Stimulated activated naive CD8-positive, alpha-beta T cell treated with anti-CD3 and anti-CD28 coated beads, Interleukin-15, amount 100 ng/mL, for 72 hours (primary cell): ENCODE data around the gene SYNGR3.
"Not testable (repeated sequence)": the region's sequence is repeated elsewhere in the genome, so short reads cannot be mapped to it uniquely, and the experiment has no call there.

Source experiments
- ATAC-seq: fragments of 150-1000 bp; cut with Tn5 transposase; 2 replicates; pipeline ENCODE4 v1.10.0; 2021; ENCODE audit warnings: mild to moderate bottlenecking, moderate library complexity
- DNase-seq, 2 donors: peaks; one replicate each; pipeline ENCODE4 v3.0.0; 2021 to 2022
- H3K27ac Mint-ChIP-seq, 2 donors: one replicate each; pipeline ENCODE4 v1.8.0; 2022; ENCODE audit warnings: mild to moderate bottlenecking in 2 of 2, mixed read lengths in 2 of 2, moderate library complexity in 2 of 2
- H3K27me3 Mint-ChIP-seq: one replicate; pipeline ENCODE4 v1.8.0; 2022; ENCODE audit warnings: mixed read lengths
- H3K4me1 Mint-ChIP-seq: one replicate; pipeline ENCODE4 v1.8.0; 2022; ENCODE audit warnings: mild to moderate bottlenecking, mixed read lengths
- H3K4me3 Mint-ChIP-seq, 2 donors: one replicate each; pipeline ENCODE4 v1.8.0; 2022; ENCODE audit warnings: mild to moderate bottlenecking in 2 of 2, mixed read lengths in 2 of 2, moderate library complexity in 1 of 2
- H3K9me3 Mint-ChIP-seq, 2 donors: one replicate each; pipeline ENCODE4 v1.8.0; 2022; ENCODE audit warnings: mixed read lengths in 2 of 2

Gene SYNGR3

GRCh38 chr16:1953734-1954133, 36.0 kb upstream of the SYNGR3 start:
- H3K27me3 Mint-ChIP-seq = no peaks in the 10 kb centered on the region
- DNase-seq (no peak), ATAC-seq (no peak)
- no peaks in the 10 kb centered on the region for H3K9me3 Mint-ChIP-seq
- H3K4me3 Mint-ChIP-seq = no peak overlapping the region
- peaks cover 8% of the 10 kb centered on the region for H3K4me1 Mint-ChIP-seq
- H3K27ac Mint-ChIP-seq = no peak overlapping the region

DNA sequence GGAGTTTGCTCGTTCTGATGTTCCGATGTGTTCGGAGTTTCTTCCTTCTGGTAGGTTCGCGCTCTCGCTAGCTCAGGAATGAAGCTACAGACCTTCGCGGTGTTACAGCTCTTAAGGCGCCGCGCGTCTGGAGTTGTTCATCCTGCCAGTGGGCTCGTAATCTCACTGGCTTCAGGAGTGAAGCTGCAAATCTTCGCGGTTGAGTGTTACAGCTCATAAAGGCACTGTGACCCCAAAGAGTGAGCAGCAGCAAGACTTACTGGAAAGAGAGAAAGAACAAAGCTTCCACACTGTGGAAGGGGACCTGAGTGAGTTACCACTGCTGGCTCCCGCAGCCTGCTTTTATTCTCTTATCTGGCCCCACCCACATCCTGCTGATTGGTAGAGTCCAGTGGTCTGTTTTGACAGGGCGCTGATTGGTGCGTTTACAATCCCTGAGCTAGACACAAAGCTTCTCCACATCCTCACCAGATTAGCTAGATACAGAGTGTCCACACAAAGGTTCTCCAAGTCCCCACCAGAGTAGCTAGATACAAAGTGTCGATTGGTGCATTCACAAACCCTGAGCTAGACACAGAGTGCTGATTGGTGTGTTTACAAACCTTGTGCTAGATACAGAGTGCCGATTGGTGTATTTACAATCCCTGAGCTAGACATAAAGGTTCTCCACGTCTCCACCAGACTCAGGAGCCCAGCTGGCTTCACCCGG, 32.2 kb upstream of the SYNGR3 start:
- Mint-ChIP-seq H3K27ac (peak overlapping the region in 1 of 2 donors; percentile 56), H3K4me1 (peaks cover 40% of the 10 kb centered on the region), H3K4me3 (peak overlapping the region in 1 of 2 donors; percentile 18)
- not testable (repeated sequence) for H3K27me3 Mint-ChIP-seq, DNase-seq, ATAC-seq, H3K9me3 Mint-ChIP-seq

DNA sequence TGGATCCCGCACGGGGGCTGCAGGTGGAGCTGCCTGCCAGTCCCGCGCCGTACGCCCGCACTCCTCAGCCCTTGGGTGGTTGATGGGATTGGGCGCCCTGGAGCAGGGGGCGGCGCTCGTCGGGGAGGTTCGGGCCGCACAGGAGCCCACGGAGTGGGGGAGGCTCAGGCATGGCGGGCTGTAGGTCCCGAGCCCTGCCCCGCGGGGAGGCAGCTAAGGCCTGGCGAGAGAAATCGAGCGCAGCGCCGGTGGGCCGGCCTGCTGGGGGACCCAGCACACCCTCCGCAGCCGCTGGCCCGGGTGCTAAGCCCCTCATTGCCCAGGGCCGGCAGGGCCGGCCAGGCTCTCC, 31.7 kb upstream of the SYNGR3 start:
- peaks cover 42% of the 10 kb centered on the region for H3K4me1 Mint-ChIP-seq
- not testable (repeated sequence) for H3K27me3 Mint-ChIP-seq, ATAC-seq, H3K27ac Mint-ChIP-seq, DNase-seq, H3K9me3 Mint-ChIP-seq
- peak overlapping the region in 1 of 2 donors; percentile 18 for H3K4me3 Mint-ChIP-seq

- Mint-ChIP-seq H3K27me3 (no peaks in the 10 kb centered on the region), H3K4me3 (peak overlapping the region; percentile 84 to 97), H3K9me3 (no peaks in the 10 kb centered on the region), H3K4me1 (peaks cover 49% of the 10 kb centered on the region), H3K27ac (peak overlapping the region; percentile 78 to 91)
- peak in 1 of 2 donors; percentile 34 for DNase-seq
- peak; percentile 6 for ATAC-seq
Measured at GRCh38 chr16:1958715-1959268, 31.0 kb upstream of the SYNGR3 start.

GRCh38 chr16:1959269-1960039, 30.3 kb upstream of the SYNGR3 start, which contains the start of gene NDUFB10:
TSS of gene NDUFB10 (plus strand) at chr16:1959538. CDS start at chr16:1959625, 87 bp downstream.
- H3K27me3 Mint-ChIP-seq = no peaks in the 10 kb centered on the region

GRCh38 chr16:1960665-1961630, 28.8 kb upstream of the SYNGR3 start:
- no peaks in the 10 kb centered on the region for H3K9me3 Mint-ChIP-seq
- peaks cover 60% of the 10 kb centered on the region for H3K4me1 Mint-ChIP-seq
- peak overlapping the region; percentile 91 to 98 for H3K27ac Mint-ChIP-seq
- no peaks in the 10 kb centered on the region for H3K27me3 Mint-ChIP-seq
- peak; percentile 5 for ATAC-seq
- H3K4me3 Mint-ChIP-seq = peak overlapping the region; percentile 84 to 97
- peak in 1 of 2 donors; percentile 40 for DNase-seq

More at GRCh38 chr16:1959269-1960039, 30.3 kb upstream of the SYNGR3 start, which contains the start of gene NDUFB10:
- H3K4me1 Mint-ChIP-seq = peaks cover 54% of the 10 kb centered on the region
- ATAC-seq (peak; percentile 85), DNase-seq (peak; percentile 90 to 91)
- H3K4me3 Mint-ChIP-seq = peak within 1 kb of the TSS; percentile 84 to 97
- no peaks in the 10 kb centered on the region for H3K9me3 Mint-ChIP-seq
- H3K27ac Mint-ChIP-seq = peak within 1 kb of the TSS; percentile 91 to 98

DNA sequence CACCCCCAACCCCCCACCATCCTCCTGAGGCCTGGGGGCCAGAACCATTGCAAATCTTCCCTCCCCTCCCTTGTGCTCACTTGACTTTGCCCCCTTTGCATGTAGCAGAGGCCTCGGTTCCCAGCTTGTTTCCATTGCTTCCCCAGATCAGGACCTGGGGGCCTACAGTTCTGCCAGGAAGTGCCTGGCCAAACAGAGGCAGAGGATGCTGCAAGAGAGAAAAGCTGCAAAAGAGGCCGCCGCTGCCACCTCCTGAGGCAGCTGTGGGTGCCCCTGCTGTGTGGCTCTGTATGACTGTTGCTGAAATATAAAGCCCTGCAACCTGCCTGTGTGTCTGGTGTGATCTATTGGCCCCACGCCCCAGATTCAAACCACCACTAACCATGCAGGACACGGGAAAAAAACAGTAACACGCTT, 28.1 kb upstream of the SYNGR3 start:
- Mint-ChIP-seq H3K4me3 (peak overlapping the region; percentile 94 to 98), H3K27me3 (no peaks in the 10 kb centered on the region), H3K4me1 (peaks cover 61% of the 10 kb centered on the region), H3K27ac (peak overlapping the region in 1 of 2 donors; percentile 72), H3K9me3 (no peaks in the 10 kb centered on the region)
- DNase-seq (no peak), ATAC-seq (no peak)

- Mint-ChIP-seq H3K4me3 (peak overlapping the region; percentile 94 to 98), H3K27ac (peak overlapping the region; percentile 96 to 98), H3K4me1 (peaks cover 66% of the 10 kb centered on the region)
- not testable (repeated sequence) for H3K9me3 Mint-ChIP-seq, DNase-seq, ATAC-seq, H3K27me3 Mint-ChIP-seq
Measured at GRCh38 chr16:1962161-1963153, 27.3 kb upstream of the SYNGR3 start.

GRCh38 chr16:1963806-1964505, 25.8 kb upstream of the SYNGR3 start:
- peak; percentile 6 for ATAC-seq
- no peak for DNase-seq
- Mint-ChIP-seq H3K4me1 (peaks cover 65% of the 10 kb centered on the region), H3K27me3 (no peaks in the 10 kb centered on the region), H3K9me3 (no peaks in the 10 kb centered on the region), H3K4me3 (peak overlapping the region; percentile 94 to 98), H3K27ac (peak overlapping the region; percentile 96 to 98)

- H3K4me3 Mint-ChIP-seq = peak within 1 kb of the TSS; percentile 94 to 98
- H3K9me3 Mint-ChIP-seq = no peaks in the 10 kb centered on the region
- H3K4me1 Mint-ChIP-seq = peaks cover 60% of the 10 kb centered on the region
- DNase-seq (peak; percentile 96 to 99), ATAC-seq (peak; percentile 91)
- H3K27me3 Mint-ChIP-seq = no peaks in the 10 kb centered on the region
- H3K27ac Mint-ChIP-seq = peak within 1 kb of the TSS; percentile 98
Measured at GRCh38 chr16:1964506-1965395, 25.0 kb upstream of the SYNGR3 start, which contains the start of gene RPS2. TSS of gene RPS2 (minus strand) at chr16:1964826. CDS start at chr16:1964625, 201 bp downstream.

DNA sequence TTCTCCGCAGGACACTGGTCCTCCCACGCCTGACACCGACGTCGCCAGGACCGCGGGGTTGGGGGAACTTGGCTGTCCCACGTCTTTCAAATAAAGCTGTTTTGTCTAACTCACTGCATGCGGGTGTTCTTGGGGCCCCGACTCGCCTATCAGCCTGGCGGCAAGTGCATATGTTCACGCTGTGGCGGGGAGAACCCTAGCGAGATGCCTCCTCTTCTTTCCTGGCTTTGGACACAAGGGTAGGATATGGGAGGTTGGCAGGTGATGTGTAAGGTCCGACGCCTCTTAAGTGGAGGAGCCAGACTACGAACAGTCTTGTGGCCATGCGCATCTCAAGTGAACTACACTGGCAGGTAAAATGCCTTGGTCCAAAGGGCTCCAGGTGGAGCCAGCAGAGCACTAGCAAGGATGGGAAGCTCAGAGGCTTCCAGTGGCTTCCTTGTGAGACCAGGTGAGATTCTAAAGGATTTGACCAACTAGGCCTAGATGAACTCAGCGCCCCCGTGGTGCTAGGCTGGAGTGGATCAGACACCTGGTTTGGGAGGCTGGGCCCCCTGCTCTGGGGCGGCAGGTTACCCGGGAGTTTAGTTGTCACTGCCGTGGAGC, 24.3 kb upstream of the SYNGR3 start:
- Mint-ChIP-seq H3K4me1 (peaks cover 59% of the 10 kb centered on the region), H3K9me3 (no peaks in the 10 kb centered on the region), H3K4me3 (peak overlapping the region; percentile 94 to 98), H3K27me3 (no peaks in the 10 kb centered on the region), H3K27ac (peak overlapping the region; percentile 98)
- ATAC-seq (no peak), DNase-seq (peak in 1 of 2 donors; percentile 23)

GRCh38 chr16:1966460-1966859, 23.3 kb upstream of the SYNGR3 start, which contains the start of gene RNF151:
TSS of gene RNF151 (plus strand) at chr16:1966856. CDS start at chr16:1966882, 26 bp downstream.
- H3K27ac Mint-ChIP-seq = peak within 1 kb of the TSS; percentile 98
- DNase-seq (no peak), ATAC-seq (no peak)
- H3K27me3 Mint-ChIP-seq = no peaks in the 10 kb centered on the region
- H3K4me3 Mint-ChIP-seq = peak within 1 kb of the TSS; percentile 94 to 98
- H3K4me1 Mint-ChIP-seq = peaks cover 59% of the 10 kb centered on the region
- H3K9me3 Mint-ChIP-seq = no peaks in the 10 kb centered on the region
